ENCODE measurements around the gene UBAC2.

- TF ChIP-seq RAD21 (IDR thresholded peaks at IDR 0.05) (no peak), EGR1 (IDR thresholded peaks at IDR 0.05; ENCODE audit: low read depth in 2 of 2) (no peak), JUND (IDR thresholded peaks at IDR 0.05) (no peak), CTCF (IDR thresholded peaks at IDR 0.05; ENCODE audit: low read depth, low read length, missing input control) (no peak), REST (IDR thresholded peaks at IDR 0.05) (no peak), ATF3 (IDR thresholded peaks at IDR 0.05) (no peak), TAF1 (conservative IDR thresholded peaks at IDR 0.05) (no peak), YY1 (IDR thresholded peaks at IDR 0.05) (no peak), SP1 (IDR thresholded peaks at IDR 0.05) (no peak), RXRA (IDR thresholded peaks at IDR 0.05) (no peak)
Observed at GRCh38 chr13:99258946-99259345, 58.3 kb downstream of the UBAC2 start.
